HG02852 (cell line): Measurements from ENCODE around the gene NOD1.
"Not testable (repeated sequence)": the region's sequence is repeated elsewhere in the genome, so short reads cannot be mapped to it uniquely, and the experiment has no call there.

Experiments
- ATAC-seq: cut with Tn5 transposase; IDR thresholded peaks from one replicate; pipeline ENCODE4 v1.9.1; 2021; ENCODE audit warnings: mild to moderate bottlenecking, moderate library complexity; ENCODE audit not compliant: unreplicated experiment

The NOD1 gene, protein sequence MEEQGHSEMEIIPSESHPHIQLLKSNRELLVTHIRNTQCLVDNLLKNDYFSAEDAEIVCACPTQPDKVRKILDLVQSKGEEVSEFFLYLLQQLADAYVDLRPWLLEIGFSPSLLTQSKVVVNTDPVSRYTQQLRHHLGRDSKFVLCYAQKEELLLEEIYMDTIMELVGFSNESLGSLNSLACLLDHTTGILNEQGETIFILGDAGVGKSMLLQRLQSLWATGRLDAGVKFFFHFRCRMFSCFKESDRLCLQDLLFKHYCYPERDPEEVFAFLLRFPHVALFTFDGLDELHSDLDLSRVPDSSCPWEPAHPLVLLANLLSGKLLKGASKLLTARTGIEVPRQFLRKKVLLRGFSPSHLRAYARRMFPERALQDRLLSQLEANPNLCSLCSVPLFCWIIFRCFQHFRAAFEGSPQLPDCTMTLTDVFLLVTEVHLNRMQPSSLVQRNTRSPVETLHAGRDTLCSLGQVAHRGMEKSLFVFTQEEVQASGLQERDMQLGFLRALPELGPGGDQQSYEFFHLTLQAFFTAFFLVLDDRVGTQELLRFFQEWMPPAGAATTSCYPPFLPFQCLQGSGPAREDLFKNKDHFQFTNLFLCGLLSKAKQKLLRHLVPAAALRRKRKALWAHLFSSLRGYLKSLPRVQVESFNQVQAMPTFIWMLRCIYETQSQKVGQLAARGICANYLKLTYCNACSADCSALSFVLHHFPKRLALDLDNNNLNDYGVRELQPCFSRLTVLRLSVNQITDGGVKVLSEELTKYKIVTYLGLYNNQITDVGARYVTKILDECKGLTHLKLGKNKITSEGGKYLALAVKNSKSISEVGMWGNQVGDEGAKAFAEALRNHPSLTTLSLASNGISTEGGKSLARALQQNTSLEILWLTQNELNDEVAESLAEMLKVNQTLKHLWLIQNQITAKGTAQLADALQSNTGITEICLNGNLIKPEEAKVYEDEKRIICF

GRCh38 chr7:30478349-30479201, at the start of gene NOD1:
Gene NOD1, minus strand, starts transcription at chr7:30478784. Its CDS starts 21,863 bp downstream, at chr7:30456921.
- ATAC-seq: peak; percentile 93

DNA sequence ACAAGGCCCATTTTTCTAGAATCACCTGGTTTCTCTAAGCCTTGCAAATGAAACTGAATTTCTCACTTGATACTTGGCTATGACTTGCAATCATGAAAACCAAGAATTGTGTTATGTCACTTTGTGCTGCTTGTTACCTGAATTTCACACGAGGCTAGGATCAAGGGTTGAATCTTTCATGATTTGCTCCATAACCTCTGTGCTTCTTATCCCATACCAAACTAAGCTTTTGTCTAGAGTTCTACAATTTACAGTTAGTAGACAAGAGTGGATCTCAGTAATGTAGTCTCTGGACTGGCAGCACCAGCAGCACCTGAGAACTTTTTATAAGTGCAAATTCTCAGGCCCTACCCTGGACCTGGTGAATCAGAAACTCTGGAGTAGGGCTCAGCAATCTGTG, 48.7 kb upstream of the NOD1 start:
- not testable (repeated sequence) for ATAC-seq

GRCh38 chr7:30526163-30526562, 47.6 kb upstream of the NOD1 start:
- no peak for ATAC-seq

DNA sequence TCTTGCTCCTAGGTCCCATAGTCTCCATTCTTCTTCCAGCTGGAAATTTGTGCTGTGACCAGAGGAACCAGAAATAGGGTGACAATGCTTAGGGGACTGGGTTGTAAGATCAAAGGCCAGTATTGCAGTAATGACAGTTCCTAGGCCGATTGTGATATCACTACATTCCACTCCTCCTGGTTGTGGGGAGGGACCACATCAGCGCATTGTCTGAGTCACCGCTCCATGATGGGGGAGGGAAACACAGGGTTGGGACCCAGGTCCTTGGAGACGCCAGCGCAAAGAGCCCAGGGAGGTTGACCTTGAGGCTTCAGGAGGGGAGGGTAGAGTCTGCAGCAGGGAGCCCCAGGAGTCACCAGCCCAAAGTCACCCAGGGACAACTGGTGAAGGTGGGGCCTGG, 46.8 kb upstream of the NOD1 start:
- no peak for ATAC-seq

GRCh38 chr7:30524545-30524944, 46.0 kb upstream of the NOD1 start:
- ATAC-seq: no peak

GRCh38 chr7:30523466-30523865, 44.9 kb upstream of the NOD1 start:
- no peak for ATAC-seq

- no peak for ATAC-seq
These were observed 43.6 kb upstream of the NOD1 start for GRCh38 chr7:30522159-30522558.

DNA sequence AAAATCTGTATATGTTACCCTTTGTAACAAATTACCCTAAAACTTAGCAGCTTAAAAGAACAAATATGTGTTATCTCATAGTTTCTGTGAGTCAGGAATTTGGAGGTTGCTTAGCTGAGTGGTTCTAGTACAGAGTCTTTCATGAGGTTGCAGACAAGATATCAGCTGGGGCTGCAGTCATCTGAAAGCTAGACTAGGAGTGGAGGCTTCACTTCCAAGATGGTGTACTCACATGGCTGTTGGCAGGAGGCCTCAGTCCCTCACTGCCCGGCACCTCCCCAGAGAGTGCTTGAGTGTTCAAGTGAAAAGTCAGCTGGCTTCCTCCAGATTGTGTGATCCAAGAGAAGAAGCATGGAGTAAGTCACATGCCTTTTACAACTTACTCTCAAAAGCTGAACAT, 42.9 kb upstream of the NOD1 start:
- ATAC-seq: no peak

- ATAC-seq: no peak
These were observed 40.5 kb upstream of the NOD1 start for GRCh38 chr7:30519122-30519521.

GRCh38 chr7:30515761-30516160, 37.2 kb upstream of the NOD1 start:
- no peak for ATAC-seq

- ATAC-seq: no peak
These were observed 36.2 kb upstream of the NOD1 start for GRCh38 chr7:30514776-30515175.

GRCh38 chr7:30514177-30514576, 35.6 kb upstream of the NOD1 start:
- ATAC-seq: no peak

DNA sequence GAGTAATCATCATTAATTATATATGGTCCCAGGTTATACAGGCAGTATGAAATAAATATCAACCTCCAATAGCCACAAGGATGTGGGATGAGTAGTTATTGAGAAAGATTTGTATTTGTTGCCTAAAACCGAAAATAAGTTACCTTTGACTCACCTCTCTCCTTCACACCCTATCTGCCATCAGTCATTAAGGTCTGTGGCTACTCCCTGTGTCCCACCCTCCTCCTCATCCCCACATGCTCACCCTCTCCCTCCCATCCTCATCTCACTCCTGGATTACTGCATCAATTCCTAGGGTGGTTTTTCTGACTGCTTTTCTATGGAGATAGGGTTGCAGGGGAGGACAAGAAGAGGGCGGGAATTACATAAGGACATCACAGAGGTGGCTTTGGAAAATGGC, 35.2 kb upstream of the NOD1 start:
- no peak for ATAC-seq

- no peak for ATAC-seq
These were observed 33.5 kb upstream of the NOD1 start for GRCh38 chr7:30511973-30512662.

- no peak for ATAC-seq
These were observed 32.9 kb upstream of the NOD1 start for GRCh38 chr7:30511494-30511893.

DNA sequence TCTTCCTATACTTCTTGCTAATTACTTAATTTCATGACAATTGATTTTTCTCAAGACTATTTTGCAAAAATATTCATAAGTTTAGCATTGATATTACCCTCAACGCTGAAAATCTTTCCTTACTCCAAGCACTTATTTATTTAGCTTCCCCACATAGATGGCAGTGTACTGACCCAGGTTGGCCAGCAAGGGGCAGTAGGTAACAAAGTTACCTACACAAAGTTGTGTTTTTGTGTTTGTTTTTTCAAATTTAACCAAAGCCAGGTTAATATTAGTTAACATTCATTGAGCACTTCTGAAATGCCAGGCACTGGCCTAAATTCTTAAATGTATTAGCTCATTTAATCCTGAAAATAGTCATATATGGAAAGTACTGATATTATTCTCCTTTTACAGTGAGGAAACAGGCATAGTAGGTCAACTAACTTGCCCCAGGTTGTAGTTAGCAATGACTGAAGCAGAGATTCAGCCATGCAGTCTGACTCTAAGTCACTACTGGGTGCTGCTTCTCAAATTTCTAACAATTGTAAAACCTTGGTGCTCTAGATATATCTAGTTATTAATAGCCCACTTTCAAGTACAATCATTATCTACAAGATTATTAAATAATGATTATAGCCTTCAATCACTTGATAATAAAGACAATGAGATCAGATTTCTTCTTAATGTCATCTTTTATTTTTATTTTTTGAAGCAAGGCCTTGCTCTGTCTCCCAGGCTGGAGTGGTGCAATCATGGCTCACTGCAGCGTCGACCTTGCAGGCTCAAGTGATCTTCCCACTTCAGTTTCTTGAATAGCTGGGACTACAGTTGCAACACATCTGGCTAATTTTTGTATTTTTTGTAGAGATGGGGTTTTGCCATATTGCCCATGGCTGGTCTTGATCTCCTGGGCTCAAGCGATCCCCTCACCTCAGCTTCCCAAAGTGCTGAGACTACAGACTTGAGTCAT, 31.8 kb upstream of the NOD1 start:
- ATAC-seq: no peak

DNA sequence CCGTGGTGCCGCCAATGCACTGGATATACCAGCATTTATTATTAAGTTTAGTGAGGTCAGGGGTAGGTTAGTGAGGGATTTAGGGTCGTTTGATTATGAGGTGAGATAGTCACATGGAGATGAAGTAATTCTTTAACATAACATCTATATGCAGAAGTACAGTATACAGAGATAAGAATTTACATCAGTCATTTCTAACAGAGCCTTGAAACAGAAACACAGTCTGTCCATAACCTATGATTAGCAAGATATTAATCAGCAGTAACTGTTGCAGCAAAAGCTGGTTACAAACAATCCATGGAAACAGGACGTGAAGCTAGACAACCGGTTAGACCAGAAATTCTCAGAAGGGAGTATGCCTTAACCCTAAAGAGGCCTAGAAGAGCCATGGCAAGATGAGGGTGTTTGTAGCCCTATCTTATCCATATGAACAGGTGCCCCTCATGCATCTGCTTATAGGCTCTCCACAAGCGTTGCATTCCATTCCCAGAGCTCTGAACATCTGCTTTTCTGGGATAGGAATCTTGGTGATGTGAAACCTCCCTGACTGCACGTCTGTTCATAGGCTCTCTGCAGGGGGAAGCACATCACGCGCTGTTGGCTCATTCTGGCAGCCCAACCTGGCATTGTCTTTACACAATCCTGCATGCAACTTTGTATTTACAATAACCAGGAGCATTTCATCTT, 30.7 kb upstream of the NOD1 start:
- ATAC-seq: not testable (repeated sequence)

- ATAC-seq: not testable (repeated sequence)
These were observed 28.8 kb upstream of the NOD1 start for GRCh38 chr7:30507346-30507900.
